ENCODE results near the gene MED13L. TPM values are rescaled to one million over a fixed set of nuclear protein-coding genes. Genes with fewer than 3 reads are reported as not detected.
A peak's percentile ranks its signal among the peaks of the same experiment; 100 is the strongest.

MED13L gene
- polyA plus RNA-seq, 4 donors: 9.8 to 74.0 (median 14.3) TPM

GRCh38 chr12:115934877-115935276, 342.6 kb downstream of the MED13L start:
- DNase-seq (no peak), FAIRE-seq (no peak)
- no peaks in the 10 kb centered on the region for H3K27me3 ChIP-seq (ENCODE audit: control insufficient read depth in 3 of 3, insufficient read depth in 3 of 3, low read length in 3 of 3)
- WGBS, 3 donors: 81 to 98% (median 97%) methylated on average over 7 of the region's 7 CpGs
- no peaks in the 10 kb centered on the region for H3K4me1 ChIP-seq (ENCODE audit: control insufficient read depth in 3 of 3, insufficient read depth in 2 of 3, low read depth in 1 of 3, low read length in 2 of 3)
- no peak overlapping the region for H3K27ac ChIP-seq (ENCODE audit: low read depth in 1 of 3, low read length in 2 of 3)
- H3K36me3 ChIP-seq (ENCODE audit: control insufficient read depth in 3 of 3, insufficient read depth in 2 of 3, low read depth in 1 of 3, low read length in 3 of 3): no peaks in the 10 kb centered on the region
- H3K4me3 ChIP-seq (ENCODE audit: low read depth in 1 of 3, low read length in 3 of 3): no peak overlapping the region
- H3K9me3 ChIP-seq (ENCODE audit: control insufficient read depth in 2 of 2, insufficient read depth in 1 of 2, low read depth in 1 of 2, low read length in 1 of 2): peaks cover 0 to 3% of the 10 kb centered on the region in 2 donors

- no peaks in the 10 kb centered on the region for H3K4me1 ChIP-seq (ENCODE audit: control insufficient read depth in 3 of 3, insufficient read depth in 2 of 3, low read depth in 1 of 3, low read length in 2 of 3)
- no peaks in the 10 kb centered on the region for H3K27me3 ChIP-seq (ENCODE audit: control insufficient read depth in 3 of 3, insufficient read depth in 3 of 3, low read length in 3 of 3)
- H3K36me3 ChIP-seq (ENCODE audit: control insufficient read depth in 3 of 3, insufficient read depth in 2 of 3, low read depth in 1 of 3, low read length in 3 of 3): no peaks in the 10 kb centered on the region
- no peak overlapping the region for H3K4me3 ChIP-seq (ENCODE audit: low read depth in 1 of 3, low read length in 3 of 3)
- 52 to 70% (median 67%) methylated on average over 3 of the region's 3 CpGs for WGBS, 3 donors
- no peak overlapping the region for H3K27ac ChIP-seq (ENCODE audit: low read depth in 1 of 3, low read length in 2 of 3)
- FAIRE-seq: no peak
- DNase-seq: no peak
- H3K9me3 ChIP-seq (ENCODE audit: control insufficient read depth in 2 of 2, insufficient read depth in 1 of 2, low read depth in 1 of 2, low read length in 1 of 2): no peaks in the 10 kb centered on the region
Observed at GRCh38 chr12:115934046-115934445, 343.4 kb downstream of the MED13L start.

DNA sequence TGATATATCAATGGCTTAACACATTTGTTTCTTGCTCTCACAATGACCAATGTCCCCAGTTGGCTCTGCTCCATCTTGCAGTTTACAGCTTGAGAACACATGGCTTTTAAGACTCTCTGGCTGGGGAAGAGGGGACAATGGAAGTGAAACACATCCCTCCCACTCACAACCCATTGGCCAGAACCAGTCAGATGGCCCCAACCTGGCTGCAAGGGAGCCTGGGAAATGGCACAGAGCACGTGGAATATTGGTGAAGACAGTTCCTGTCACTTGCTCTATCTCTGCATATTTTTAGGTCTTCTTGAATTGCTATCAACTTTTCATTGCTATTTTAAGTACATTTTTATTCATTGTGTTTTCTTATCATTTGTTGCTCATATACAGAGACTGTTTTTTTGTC, 345.4 kb downstream of the MED13L start:
- FAIRE-seq: no peak
- no peaks in the 10 kb centered on the region for H3K4me1 ChIP-seq (ENCODE audit: control insufficient read depth in 3 of 3, insufficient read depth in 2 of 3, low read depth in 1 of 3, low read length in 2 of 3)
- H3K27me3 ChIP-seq (ENCODE audit: control insufficient read depth in 3 of 3, insufficient read depth in 3 of 3, low read length in 3 of 3): no peaks in the 10 kb centered on the region
- no peaks in the 10 kb centered on the region for H3K36me3 ChIP-seq (ENCODE audit: control insufficient read depth in 3 of 3, insufficient read depth in 2 of 3, low read depth in 1 of 3, low read length in 3 of 3)
- H3K9me3 ChIP-seq (ENCODE audit: control insufficient read depth in 2 of 2, insufficient read depth in 1 of 2, low read depth in 1 of 2, low read length in 1 of 2): no peaks in the 10 kb centered on the region
- H3K4me3 ChIP-seq (ENCODE audit: low read depth in 1 of 3, low read length in 3 of 3): no peak overlapping the region
- WGBS, 3 donors: 25 to 63% (median 47%) methylated on average over 1 of the region's 1 CpG
- H3K27ac ChIP-seq (ENCODE audit: low read depth in 1 of 3, low read length in 2 of 3): no peak overlapping the region
- no peak for DNase-seq

DNA sequence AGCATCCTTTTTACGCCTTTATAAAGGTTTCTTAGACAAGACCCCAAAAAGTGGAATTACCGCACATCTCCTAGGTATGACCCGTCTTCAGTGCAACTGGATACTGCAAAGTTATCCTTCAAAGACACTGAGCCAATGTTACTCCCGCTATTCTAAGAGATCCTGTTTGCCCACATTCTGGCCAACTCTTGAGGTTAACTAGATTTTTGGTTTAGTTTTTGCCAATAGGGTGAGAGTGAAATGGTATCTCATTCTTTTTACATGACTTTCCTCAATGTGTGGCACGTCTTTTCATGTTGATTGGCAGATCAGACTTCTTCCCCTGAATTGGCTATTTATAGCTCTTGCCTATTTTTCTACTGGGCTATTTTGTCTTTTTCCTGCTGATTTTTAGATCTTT, 347.2 kb downstream of the MED13L start:
- DNase-seq (no peak), FAIRE-seq (no peak)
- Histone ChIP-seq H3K4me3 (ENCODE audit: low read depth in 1 of 3, low read length in 3 of 3) (no peak overlapping the region), H3K27ac (ENCODE audit: low read depth in 1 of 3, low read length in 2 of 3) (no peak overlapping the region), H3K4me1 (ENCODE audit: control insufficient read depth in 3 of 3, insufficient read depth in 2 of 3, low read depth in 1 of 3, low read length in 2 of 3) (no peaks in the 10 kb centered on the region), H3K27me3 (ENCODE audit: control insufficient read depth in 3 of 3, insufficient read depth in 3 of 3, low read length in 3 of 3) (no peaks in the 10 kb centered on the region), H3K9me3 (ENCODE audit: control insufficient read depth in 2 of 2, insufficient read depth in 1 of 2, low read depth in 1 of 2, low read length in 1 of 2) (no peaks in the 10 kb centered on the region), H3K36me3 (ENCODE audit: control insufficient read depth in 3 of 3, insufficient read depth in 2 of 3, low read depth in 1 of 3, low read length in 3 of 3) (no peaks in the 10 kb centered on the region)
- 68 to 75% (median 73%) methylated on average over 5 of the region's 5 CpGs for WGBS, 3 donors

DNA sequence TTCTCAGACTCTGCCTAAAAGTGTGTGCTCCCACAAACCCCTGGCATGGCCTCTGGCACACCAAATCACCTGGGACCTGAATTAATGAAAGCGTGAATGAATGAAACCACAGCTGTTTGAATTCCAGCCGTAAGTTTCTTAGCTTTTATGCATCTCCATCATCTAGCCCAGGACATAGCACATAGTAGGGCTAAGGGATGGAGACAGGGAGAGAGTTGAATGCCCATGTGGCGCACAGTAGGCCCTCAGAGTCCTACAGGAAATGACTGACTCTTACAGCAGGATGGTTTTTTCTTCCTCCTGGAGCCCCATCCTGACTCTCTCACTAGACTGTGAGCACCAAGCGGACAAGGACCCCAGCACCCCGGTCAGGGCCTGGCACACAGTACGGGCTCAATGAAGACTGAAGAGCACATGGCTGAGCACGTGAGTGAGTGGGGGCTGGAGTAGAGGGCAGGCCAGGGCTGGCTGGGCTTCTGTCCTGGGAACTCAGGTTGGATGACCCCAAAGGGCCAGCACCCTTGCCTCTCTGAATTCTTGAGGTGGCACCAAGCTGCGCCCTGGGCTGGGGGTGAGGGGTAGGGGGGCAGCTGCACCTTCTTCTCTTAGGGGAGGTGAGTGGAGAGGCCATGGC, 351.3 kb downstream of the MED13L start:
- Histone ChIP-seq H3K27me3 (ENCODE audit: control insufficient read depth in 3 of 3, insufficient read depth in 3 of 3, low read length in 3 of 3) (peaks cover 0 to 3% (median 0%) of the 10 kb centered on the region in 3 donors), H3K4me1 (ENCODE audit: control insufficient read depth in 3 of 3, insufficient read depth in 2 of 3, low read depth in 1 of 3, low read length in 2 of 3) (no peaks in the 10 kb centered on the region), H3K36me3 (ENCODE audit: control insufficient read depth in 3 of 3, insufficient read depth in 2 of 3, low read depth in 1 of 3, low read length in 3 of 3) (no peaks in the 10 kb centered on the region), H3K9me3 (ENCODE audit: control insufficient read depth in 2 of 2, insufficient read depth in 1 of 2, low read depth in 1 of 2, low read length in 1 of 2) (peaks cover 2 to 10% of the 10 kb centered on the region in 2 donors), H3K27ac (ENCODE audit: low read depth in 1 of 3, low read length in 2 of 3) (no peak overlapping the region), H3K4me3 (ENCODE audit: low read depth in 1 of 3, low read length in 3 of 3) (no peak overlapping the region)
- 75 to 84% (median 77%) methylated on average over 8 of the region's 8 CpGs for WGBS, 3 donors
- DNase-seq (no peak), FAIRE-seq (no peak)

GRCh38 chr12:115923851-115924250, 353.6 kb downstream of the MED13L start:
- no peaks in the 10 kb centered on the region for H3K4me1 ChIP-seq (ENCODE audit: control insufficient read depth in 3 of 3, insufficient read depth in 2 of 3, low read depth in 1 of 3, low read length in 2 of 3)
- 87 to 88% (median 87%) methylated on average over 5 of the region's 5 CpGs for WGBS, 3 donors
- H3K9me3 ChIP-seq (ENCODE audit: control insufficient read depth in 2 of 2, insufficient read depth in 1 of 2, low read depth in 1 of 2, low read length in 1 of 2): peaks cover 2 to 10% of the 10 kb centered on the region in 2 donors
- no peak overlapping the region for H3K27ac ChIP-seq (ENCODE audit: low read depth in 1 of 3, low read length in 2 of 3)
- DNase-seq (no peak), FAIRE-seq (no peak)
- H3K36me3 ChIP-seq (ENCODE audit: control insufficient read depth in 3 of 3, insufficient read depth in 2 of 3, low read depth in 1 of 3, low read length in 3 of 3): no peaks in the 10 kb centered on the region
- no peak overlapping the region for H3K4me3 ChIP-seq (ENCODE audit: low read depth in 1 of 3, low read length in 3 of 3)
- H3K27me3 ChIP-seq (ENCODE audit: control insufficient read depth in 3 of 3, insufficient read depth in 3 of 3, low read length in 3 of 3): peaks cover 0 to 3% (median 0%) of the 10 kb centered on the region in 3 donors

GRCh38 chr12:115922952-115923564, 354.4 kb downstream of the MED13L start:
- H3K4me3 ChIP-seq (ENCODE audit: low read depth in 1 of 3, low read length in 3 of 3): no peak overlapping the region
- DNase-seq: peak in 1 of 2 donors; percentile 27
- H3K4me1 ChIP-seq (ENCODE audit: control insufficient read depth in 3 of 3, insufficient read depth in 2 of 3, low read depth in 1 of 3, low read length in 2 of 3): no peaks in the 10 kb centered on the region
- WGBS, 3 donors: 71 to 78% (median 76%) methylated on average over 8 of the region's 8 CpGs
- H3K27me3 ChIP-seq (ENCODE audit: control insufficient read depth in 3 of 3, insufficient read depth in 3 of 3, low read length in 3 of 3): peaks cover 0 to 3% (median 0%) of the 10 kb centered on the region in 3 donors
- H3K36me3 ChIP-seq (ENCODE audit: control insufficient read depth in 3 of 3, insufficient read depth in 2 of 3, low read depth in 1 of 3, low read length in 3 of 3): no peaks in the 10 kb centered on the region
- no peak for FAIRE-seq
- peaks cover 2 to 10% of the 10 kb centered on the region in 2 donors for H3K9me3 ChIP-seq (ENCODE audit: control insufficient read depth in 2 of 2, insufficient read depth in 1 of 2, low read depth in 1 of 2, low read length in 1 of 2)
- H3K27ac ChIP-seq (ENCODE audit: low read depth in 1 of 3, low read length in 2 of 3): no peak overlapping the region

GRCh38 chr12:115920395-115921183, 356.9 kb downstream of the MED13L start:
- Histone ChIP-seq H3K4me3 (ENCODE audit: low read depth in 1 of 3, low read length in 3 of 3) (no peak overlapping the region), H3K9me3 (ENCODE audit: control insufficient read depth in 2 of 2, insufficient read depth in 1 of 2, low read depth in 1 of 2, low read length in 1 of 2) (peaks cover 2 to 10% of the 10 kb centered on the region in 2 donors), H3K4me1 (ENCODE audit: control insufficient read depth in 3 of 3, insufficient read depth in 2 of 3, low read depth in 1 of 3, low read length in 2 of 3) (no peaks in the 10 kb centered on the region), H3K27me3 (ENCODE audit: control insufficient read depth in 3 of 3, insufficient read depth in 3 of 3, low read length in 3 of 3) (peaks cover 0 to 7% (median 3%) of the 10 kb centered on the region in 3 donors), H3K27ac (ENCODE audit: low read depth in 1 of 3, low read length in 2 of 3) (no peak overlapping the region), H3K36me3 (ENCODE audit: control insufficient read depth in 3 of 3, insufficient read depth in 2 of 3, low read depth in 1 of 3, low read length in 3 of 3) (no peaks in the 10 kb centered on the region)
- DNase-seq: no peak
- 88 to 90% (median 89%) methylated on average over 3 of the region's 3 CpGs for WGBS, 3 donors
- no peak for FAIRE-seq

All from small intestine (tissue), 7 donors.